ENCODE measurements around the gene SYNRG. TPM values are rescaled to one million over a fixed set of nuclear protein-coding genes. Genes with fewer than 3 reads are reported as not detected.

Gene SYNRG
- total RNA-seq, 1 donor: 22.5 TPM

- TF ChIP-seq, protein P1, sequence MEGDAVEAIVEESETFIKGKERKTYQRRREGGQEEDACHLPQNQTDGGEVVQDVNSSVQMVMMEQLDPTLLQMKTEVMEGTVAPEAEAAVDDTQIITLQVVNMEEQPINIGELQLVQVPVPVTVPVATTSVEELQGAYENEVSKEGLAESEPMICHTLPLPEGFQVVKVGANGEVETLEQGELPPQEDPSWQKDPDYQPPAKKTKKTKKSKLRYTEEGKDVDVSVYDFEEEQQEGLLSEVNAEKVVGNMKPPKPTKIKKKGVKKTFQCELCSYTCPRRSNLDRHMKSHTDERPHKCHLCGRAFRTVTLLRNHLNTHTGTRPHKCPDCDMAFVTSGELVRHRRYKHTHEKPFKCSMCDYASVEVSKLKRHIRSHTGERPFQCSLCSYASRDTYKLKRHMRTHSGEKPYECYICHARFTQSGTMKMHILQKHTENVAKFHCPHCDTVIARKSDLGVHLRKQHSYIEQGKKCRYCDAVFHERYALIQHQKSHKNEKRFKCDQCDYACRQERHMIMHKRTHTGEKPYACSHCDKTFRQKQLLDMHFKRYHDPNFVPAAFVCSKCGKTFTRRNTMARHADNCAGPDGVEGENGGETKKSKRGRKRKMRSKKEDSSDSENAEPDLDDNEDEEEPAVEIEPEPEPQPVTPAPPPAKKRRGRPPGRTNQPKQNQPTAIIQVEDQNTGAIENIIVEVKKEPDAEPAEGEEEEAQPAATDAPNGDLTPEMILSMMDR (IDR thresholded peaks at IDR 0.05; ENCODE audit: insufficient read depth, low read length): no peak
- H3K4me3 ChIP-seq (ENCODE audit: low read depth, low read length): no peak overlapping the region
- no peak for DNase-seq (ENCODE audit: low read depth)
Observed at GRCh38 chr17:37520174-37520573, 89.0 kb downstream of the SYNRG start.

GRCh38 chr17:37519251-37519985 is 89.8 kb downstream of the SYNRG start:
- H3K4me3 ChIP-seq (ENCODE audit: low read depth, low read length): no peak overlapping the region
- DNase-seq (ENCODE audit: low read depth): peak; percentile 24
- TF ChIP-seq, protein P1 (IDR thresholded peaks at IDR 0.05; ENCODE audit: insufficient read depth, low read length): no peak

DNA sequence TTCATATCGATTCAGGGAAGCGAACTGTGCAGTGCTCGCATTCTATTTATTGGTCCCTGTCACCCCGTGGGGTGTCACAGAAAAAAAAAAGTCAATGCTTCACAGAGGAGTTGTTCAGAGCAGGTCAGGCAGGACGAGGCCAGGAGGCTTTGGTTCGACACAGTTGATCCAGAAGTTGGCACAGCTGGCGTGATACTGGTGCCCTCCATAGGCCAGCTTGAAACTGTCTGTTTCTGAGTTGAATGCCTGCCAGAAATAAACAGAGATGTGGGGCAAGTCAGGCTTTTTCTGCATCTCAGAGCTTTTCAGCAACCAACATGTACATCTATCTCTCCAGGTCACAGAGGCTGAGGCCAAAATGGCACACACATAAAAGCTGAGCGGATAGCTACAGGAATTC is 90.4 kb downstream of the SYNRG start:
- H3K4me3 ChIP-seq (ENCODE audit: low read depth, low read length): no peak overlapping the region
- TF ChIP-seq, protein P1 (IDR thresholded peaks at IDR 0.05; ENCODE audit: insufficient read depth, low read length): no peak
- DNase-seq (ENCODE audit: low read depth): no peak

- H3K4me3 ChIP-seq (ENCODE audit: low read depth, low read length): no peak overlapping the region
- TF ChIP-seq, protein P1 (IDR thresholded peaks at IDR 0.05; ENCODE audit: insufficient read depth, low read length): no peak
- no peak for DNase-seq (ENCODE audit: low read depth)
Observed at GRCh38 chr17:37517881-37518280, 91.3 kb downstream of the SYNRG start.

GRCh38 chr17:37516127-37516571 is 93.1 kb downstream of the SYNRG start:
- H3K4me3 ChIP-seq (ENCODE audit: low read depth, low read length): no peak overlapping the region
- DNase-seq (ENCODE audit: low read depth): peak; percentile 59
- TF ChIP-seq, protein P1 (IDR thresholded peaks at IDR 0.05; ENCODE audit: insufficient read depth, low read length): no peak

DNA sequence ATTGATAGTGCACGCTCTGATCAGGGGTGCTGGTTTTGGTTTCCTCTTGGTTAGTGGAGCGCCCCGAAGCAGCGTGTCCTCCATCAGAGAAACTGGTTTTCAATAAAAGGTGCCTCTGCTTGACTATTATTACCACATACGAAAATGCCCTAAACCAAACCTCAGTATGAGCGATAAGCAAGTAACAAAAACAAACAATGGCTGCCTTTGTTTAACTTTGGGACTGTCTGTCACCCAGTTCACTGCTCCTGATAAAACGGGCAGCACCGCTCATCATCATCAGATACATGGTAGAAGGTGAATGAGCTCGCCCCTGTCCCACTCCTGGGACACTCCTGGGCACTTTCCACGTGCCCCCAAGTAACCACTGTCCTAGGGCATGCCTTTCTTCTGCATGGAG is 95.5 kb downstream of the SYNRG start:
- no peak overlapping the region for H3K4me3 ChIP-seq (ENCODE audit: low read depth, low read length)
- no peak for DNase-seq (ENCODE audit: low read depth)
- TF ChIP-seq, protein P1 (IDR thresholded peaks at IDR 0.05; ENCODE audit: insufficient read depth, low read length): no peak

Data from fibroblast of the aortic adventitia (primary cell).